Measurements from ENCODE around the gene MRGPRG.

GRCh38 chr11:3229673-3230630 is 11.3 kb upstream of the MRGPRG start:
- TF ChIP-seq, protein P1, sequence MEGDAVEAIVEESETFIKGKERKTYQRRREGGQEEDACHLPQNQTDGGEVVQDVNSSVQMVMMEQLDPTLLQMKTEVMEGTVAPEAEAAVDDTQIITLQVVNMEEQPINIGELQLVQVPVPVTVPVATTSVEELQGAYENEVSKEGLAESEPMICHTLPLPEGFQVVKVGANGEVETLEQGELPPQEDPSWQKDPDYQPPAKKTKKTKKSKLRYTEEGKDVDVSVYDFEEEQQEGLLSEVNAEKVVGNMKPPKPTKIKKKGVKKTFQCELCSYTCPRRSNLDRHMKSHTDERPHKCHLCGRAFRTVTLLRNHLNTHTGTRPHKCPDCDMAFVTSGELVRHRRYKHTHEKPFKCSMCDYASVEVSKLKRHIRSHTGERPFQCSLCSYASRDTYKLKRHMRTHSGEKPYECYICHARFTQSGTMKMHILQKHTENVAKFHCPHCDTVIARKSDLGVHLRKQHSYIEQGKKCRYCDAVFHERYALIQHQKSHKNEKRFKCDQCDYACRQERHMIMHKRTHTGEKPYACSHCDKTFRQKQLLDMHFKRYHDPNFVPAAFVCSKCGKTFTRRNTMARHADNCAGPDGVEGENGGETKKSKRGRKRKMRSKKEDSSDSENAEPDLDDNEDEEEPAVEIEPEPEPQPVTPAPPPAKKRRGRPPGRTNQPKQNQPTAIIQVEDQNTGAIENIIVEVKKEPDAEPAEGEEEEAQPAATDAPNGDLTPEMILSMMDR (IDR thresholded peaks at IDR 0.05) = no peak
- TF ChIP-seq RNF2 (IDR thresholded peaks at IDR 0.05; ENCODE audit: borderline replicate concordance, low read depth) (no peak), REST (IDR thresholded peaks at IDR 0.05) (no peak), MAFK (IDR thresholded peaks at IDR 0.05; ENCODE audit: partially characterized antibody) (no peak), POLR2A (IDR thresholded peaks at IDR 0.05; ENCODE audit: low read length) (no peak), EP300 (IDR thresholded peaks at IDR 0.05) (no peak), EHMT2 (IDR thresholded peaks at IDR 0.05; ENCODE audit: low read depth) (no peak), GATA3 (IDR thresholded peaks at IDR 0.05; ENCODE audit: borderline replicate concordance) (no peak), HOXB5 (CRISPR knock-in tag; IDR thresholded peaks at IDR 0.05) (no peak), E2F6 (IDR thresholded peaks at IDR 0.05; ENCODE audit: borderline replicate concordance, low read depth) (no peak)
